SK-N-SH treated with all-trans-retinoic acid at 6 μM for 48 hours (cell line): ENCODE results near the gene TMEM231.

Experiments
- ATAC-seq: fragments of 200-7000 bp; cut with Tn5 transposase; 3 replicates; pipeline ENCODE4 v1.9.1; 2020; ENCODE audit warnings: mild to moderate bottlenecking, moderate library complexity
- BACH2 ChIP-seq: fragments of 250-450 bp; sonication (Bioruptor Pico); IDR thresholded peaks from 2 replicates; pipeline ENCODE4 v1.9.0; 2021; ENCODE audit warnings: mild to moderate bottlenecking, borderline replicate concordance
- CSDC2 ChIP-seq: fragments of 250-450 bp; sonication (Bioruptor Pico); IDR thresholded peaks from 2 replicates; pipeline ENCODE4 v1.5.0; 2020; ENCODE audit warnings: mild to moderate bottlenecking, moderate library complexity
- GLIS3 ChIP-seq: fragments of 250-450 bp; sonication (Bioruptor Pico); IDR thresholded peaks from 2 replicates; pipeline ENCODE4 v1.5.0; 2020; ENCODE audit warnings: mild to moderate bottlenecking, moderate library complexity
- ISL1 ChIP-seq: fragments of 250-450 bp; sonication (Bioruptor Pico); IDR thresholded peaks from 2 replicates; pipeline ENCODE4 v2.1.2; 2022; ENCODE audit warnings: mild to moderate bottlenecking, moderate library complexity
- OSR1 ChIP-seq: fragments of 250-450 bp; sonication (Bioruptor Pico); IDR thresholded peaks from 2 replicates; pipeline ENCODE4 v1.8.0; 2022; ENCODE audit warnings: moderate library complexity, mild to moderate bottlenecking, inconsistent platforms
- PATZ1 ChIP-seq: fragments of 250-450 bp; sonication (Bioruptor Pico); IDR thresholded peaks from 2 replicates; pipeline ENCODE4 v1.8.0; 2020; ENCODE audit warnings: mild to moderate bottlenecking, moderate library complexity, borderline replicate concordance
- PPARA ChIP-seq: fragments of 250-450 bp; sonication (Bioruptor Pico); IDR thresholded peaks from 2 replicates; pipeline ENCODE4 v1.5.0; 2020; ENCODE audit warnings: mild to moderate bottlenecking, borderline replicate concordance
- RARB ChIP-seq: fragments of 250-450 bp; sonication (Bioruptor Pico); IDR thresholded peaks from 2 replicates; pipeline ENCODE4 v1.8.0; 2021; ENCODE audit warnings: mild to moderate bottlenecking, moderate library complexity
- SNAI2 ChIP-seq: fragments of 250-450 bp; sonication (Bioruptor Pico); IDR thresholded peaks from 2 replicates; pipeline ENCODE4 v1.5.0; 2020; ENCODE audit warnings: mild to moderate bottlenecking, moderate library complexity
- TCF4 ChIP-seq: fragments of 250-450 bp; sonication (Bioruptor Pico); IDR thresholded peaks from 2 replicates; pipeline ENCODE4 v1.8.0; 2021; ENCODE audit warnings: mild to moderate bottlenecking, moderate library complexity, borderline replicate concordance
- TOX ChIP-seq: fragments of 250-450 bp; sonication (Bioruptor Pico); IDR thresholded peaks from 2 replicates; pipeline ENCODE4 v1.8.0; 2021; ENCODE audit warnings: mild to moderate bottlenecking, moderate library complexity, borderline replicate concordance
- ZC3H10 ChIP-seq: fragments of 250-450 bp; sonication (Bioruptor Pico); IDR thresholded peaks from 2 replicates; pipeline ENCODE4 v1.5.1; 2021; ENCODE audit warnings: mild to moderate bottlenecking, moderate library complexity
- ZFP3 ChIP-seq: fragments of 250-450 bp; sonication (Bioruptor Pico); IDR thresholded peaks from 2 replicates; pipeline ENCODE4 v1.5.0; 2020; ENCODE audit warnings: mild to moderate bottlenecking, moderate library complexity
- ZFP30 ChIP-seq: fragments of 450-650 bp; formaldehyde crosslinking; IDR thresholded peaks from 2 replicates; pipeline ENCODE4 v1.5.0; 2022; ENCODE audit warnings: mild to moderate bottlenecking, moderate library complexity
- ZNF70 ChIP-seq: fragments of 450-650 bp; formaldehyde crosslinking; IDR thresholded peaks from 2 replicates; pipeline ENCODE4 v1.5.0; 2020; ENCODE audit warnings: mild to moderate bottlenecking, moderate library complexity
- TF ChIP-seq, protein P1 (sequence below): fragments of 250-450 bp; sonication (Bioruptor Pico); IDR thresholded peaks from 2 replicates; pipeline ENCODE4 v1.5.0; 2020; ENCODE audit warnings: mild to moderate bottlenecking, moderate library complexity
- TF ChIP-seq, protein P2 (sequence below): fragments of 250-450 bp; sonication (Bioruptor Pico); IDR thresholded peaks from 2 replicates; pipeline ENCODE4 v1.5.1; 2021; ENCODE audit warnings: mild to moderate bottlenecking, moderate library complexity

Gene TMEM231

DNA sequence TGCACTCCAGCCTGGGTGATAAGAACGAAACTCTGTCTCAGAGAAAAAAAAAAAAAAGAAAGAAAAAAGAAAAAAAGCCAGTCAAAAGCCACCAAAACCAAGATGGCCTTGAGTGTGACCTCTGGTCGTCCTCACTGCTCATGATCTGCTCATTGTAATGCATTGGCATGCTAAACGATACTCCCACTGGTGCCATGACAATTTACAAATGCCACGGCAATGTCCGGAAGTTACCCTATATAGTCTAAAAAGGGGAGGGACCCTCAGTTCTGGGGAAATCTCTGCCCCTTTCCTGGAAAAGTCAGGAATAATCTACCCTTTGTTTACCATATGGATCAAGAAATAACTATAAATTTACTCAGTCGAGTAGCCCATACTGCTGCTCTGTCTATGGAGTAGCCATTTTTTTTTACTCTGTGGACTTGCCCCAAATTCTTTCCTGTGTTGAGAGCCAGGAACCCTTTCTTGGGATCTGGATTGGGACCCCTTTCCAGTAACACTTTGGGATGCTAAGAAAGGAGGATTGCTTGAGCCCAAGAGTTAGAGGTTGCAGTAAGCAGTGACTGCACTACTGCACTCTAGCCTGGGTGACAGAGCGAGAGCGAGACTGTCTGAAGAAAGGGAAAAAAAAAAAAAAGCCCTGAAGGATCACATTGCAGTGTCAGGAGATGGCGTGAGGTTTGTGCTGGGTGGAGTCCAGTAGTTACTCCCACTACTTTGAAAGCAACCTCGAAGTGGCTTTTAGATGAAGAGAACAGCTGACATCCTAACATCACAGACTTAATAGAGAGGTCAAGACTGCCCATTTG is 3.7 kb upstream of the TMEM231 start:
- no peak for TF ChIP-seq ISL1 (CRISPR knock-in tag)
- TF ChIP-seq ZFP30 (CRISPR knock-in tag) = no peak
- TF ChIP-seq PATZ1 (CRISPR knock-in tag) = no peak
- no peak for TF ChIP-seq TCF4 (CRISPR knock-in tag)
- TF ChIP-seq RARB = no peak
- no peak for TF ChIP-seq ZC3H10 (CRISPR knock-in tag)
- TF ChIP-seq CSDC2 = no peak
- TF ChIP-seq BACH2 (CRISPR knock-in tag) = no peak
- TF ChIP-seq SNAI2 (CRISPR knock-in tag) = no peak
- TF ChIP-seq ZNF70 (CRISPR knock-in tag) = no peak
- TF ChIP-seq, protein P1, sequence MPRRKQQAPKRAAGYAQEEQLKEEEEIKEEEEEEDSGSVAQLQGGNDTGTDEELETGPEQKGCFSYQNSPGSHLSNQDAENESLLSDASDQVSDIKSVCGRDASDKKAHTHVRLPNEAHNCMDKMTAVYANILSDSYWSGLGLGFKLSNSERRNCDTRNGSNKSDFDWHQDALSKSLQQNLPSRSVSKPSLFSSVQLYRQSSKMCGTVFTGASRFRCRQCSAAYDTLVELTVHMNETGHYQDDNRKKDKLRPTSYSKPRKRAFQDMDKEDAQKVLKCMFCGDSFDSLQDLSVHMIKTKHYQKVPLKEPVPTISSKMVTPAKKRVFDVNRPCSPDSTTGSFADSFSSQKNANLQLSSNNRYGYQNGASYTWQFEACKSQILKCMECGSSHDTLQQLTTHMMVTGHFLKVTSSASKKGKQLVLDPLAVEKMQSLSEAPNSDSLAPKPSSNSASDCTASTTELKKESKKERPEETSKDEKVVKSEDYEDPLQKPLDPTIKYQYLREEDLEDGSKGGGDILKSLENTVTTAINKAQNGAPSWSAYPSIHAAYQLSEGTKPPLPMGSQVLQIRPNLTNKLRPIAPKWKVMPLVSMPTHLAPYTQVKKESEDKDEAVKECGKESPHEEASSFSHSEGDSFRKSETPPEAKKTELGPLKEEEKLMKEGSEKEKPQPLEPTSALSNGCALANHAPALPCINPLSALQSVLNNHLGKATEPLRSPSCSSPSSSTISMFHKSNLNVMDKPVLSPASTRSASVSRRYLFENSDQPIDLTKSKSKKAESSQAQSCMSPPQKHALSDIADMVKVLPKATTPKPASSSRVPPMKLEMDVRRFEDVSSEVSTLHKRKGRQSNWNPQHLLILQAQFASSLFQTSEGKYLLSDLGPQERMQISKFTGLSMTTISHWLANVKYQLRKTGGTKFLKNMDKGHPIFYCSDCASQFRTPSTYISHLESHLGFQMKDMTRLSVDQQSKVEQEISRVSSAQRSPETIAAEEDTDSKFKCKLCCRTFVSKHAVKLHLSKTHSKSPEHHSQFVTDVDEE (CRISPR knock-in tag) = no peak
- TF ChIP-seq, all 23 proteins: peak for 0
- ATAC-seq = no peak

- ATAC-seq = no peak
- TF ChIP-seq TOX (CRISPR knock-in tag) (no peak), GLIS3 (no peak), ZFP3 (CRISPR knock-in tag) (no peak), BACH2 (CRISPR knock-in tag) (no peak)
- TF ChIP-seq, all 23 proteins: peak for 0
Measured at GRCh38 chr16:75558846-75559401, 2.9 kb upstream of the TMEM231 start.

DNA sequence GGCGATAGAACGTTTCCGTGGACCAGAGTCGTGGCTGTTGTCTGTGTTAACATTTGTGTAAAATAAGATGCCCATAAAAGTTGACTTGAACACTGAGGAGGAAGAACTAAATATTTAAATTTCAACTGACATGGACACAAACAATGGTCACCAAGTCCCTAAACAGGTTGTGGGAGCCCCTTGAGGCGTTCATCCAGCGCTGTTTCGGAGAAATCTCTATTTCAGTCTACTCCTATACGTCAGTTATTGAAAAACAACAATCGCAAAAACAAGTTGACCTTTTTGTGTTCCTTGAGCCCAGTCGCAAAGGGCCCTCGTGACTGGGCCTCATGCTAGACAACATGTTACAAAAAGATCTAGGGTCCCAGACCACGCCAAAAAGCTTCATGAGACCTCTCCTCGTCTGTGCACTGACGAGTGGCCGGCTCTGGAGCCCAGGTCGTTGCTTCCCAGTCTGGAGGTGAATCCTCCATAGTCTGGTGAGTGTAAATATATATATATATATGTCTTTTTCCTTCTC is 439 bp upstream of the TMEM231 start:
- TF ChIP-seq TCF4 (CRISPR knock-in tag) (no peak), ZFP3 (CRISPR knock-in tag) (no peak), CSDC2 (no peak), TOX (CRISPR knock-in tag) (no peak), ZC3H10 (CRISPR knock-in tag) (no peak), GLIS3 (no peak), ISL1 (CRISPR knock-in tag) (no peak)
- TF ChIP-seq, protein P2, sequence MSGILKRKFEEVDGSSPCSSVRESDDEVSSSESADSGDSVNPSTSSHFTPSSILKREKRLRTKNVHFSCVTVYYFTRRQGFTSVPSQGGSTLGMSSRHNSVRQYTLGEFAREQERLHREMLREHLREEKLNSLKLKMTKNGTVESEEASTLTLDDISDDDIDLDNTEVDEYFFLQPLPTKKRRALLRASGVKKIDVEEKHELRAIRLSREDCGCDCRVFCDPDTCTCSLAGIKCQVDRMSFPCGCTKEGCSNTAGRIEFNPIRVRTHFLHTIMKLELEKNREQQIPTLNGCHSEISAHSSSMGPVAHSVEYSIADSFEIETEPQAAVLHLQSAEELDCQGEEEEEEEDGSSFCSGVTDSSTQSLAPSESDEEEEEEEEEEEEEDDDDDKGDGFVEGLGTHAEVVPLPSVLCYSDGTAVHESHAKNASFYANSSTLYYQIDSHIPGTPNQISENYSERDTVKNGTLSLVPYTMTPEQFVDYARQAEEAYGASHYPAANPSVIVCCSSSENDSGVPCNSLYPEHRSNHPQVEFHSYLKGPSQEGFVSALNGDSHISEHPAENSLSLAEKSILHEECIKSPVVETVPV (CRISPR knock-in tag) = no peak

DNA sequence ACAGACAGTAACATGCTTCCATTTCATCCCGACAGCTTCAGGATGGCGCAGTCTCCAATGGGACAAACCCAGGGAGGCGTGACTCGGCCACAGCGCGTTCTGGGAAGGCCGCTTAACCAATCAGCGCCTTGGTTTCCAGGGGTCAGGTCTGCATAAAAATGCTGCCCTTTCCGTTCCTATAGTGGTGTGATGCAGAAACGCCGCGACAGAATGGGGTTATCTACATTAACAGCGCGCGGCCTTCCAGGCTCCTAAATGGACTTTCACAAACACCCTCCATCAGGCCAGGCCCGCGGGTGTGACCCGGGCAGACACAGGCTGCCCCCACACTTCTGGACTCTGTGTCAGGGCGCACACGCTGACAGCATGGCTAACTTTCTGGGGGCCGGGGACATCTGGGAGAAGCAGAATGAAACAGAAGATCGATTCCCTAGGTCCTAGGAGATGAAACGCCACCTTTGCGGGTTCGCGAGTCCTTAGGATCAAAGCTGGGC is 792 bp downstream of the TMEM231 start:
- ATAC-seq = peak; percentile 94
- TF ChIP-seq SNAI2 (CRISPR knock-in tag) = no peak
- TF ChIP-seq TOX (CRISPR knock-in tag) = no peak
- no peak for TF ChIP-seq TCF4 (CRISPR knock-in tag)
- no peak for TF ChIP-seq PPARA
- no peak for TF ChIP-seq BACH2 (CRISPR knock-in tag)
- TF ChIP-seq OSR1 (CRISPR knock-in tag) = no peak
- no peak for TF ChIP-seq GLIS3

More for the DNA sequence above, 439 bp upstream of the TMEM231 start:
- ATAC-seq = no peak; the same call in 2 of the 3 replicates

GRCh38 chr16:75552951-75553350 is 3.1 kb downstream of the TMEM231 start:
- TF ChIP-seq TOX (CRISPR knock-in tag) = no peak
- TF ChIP-seq, all 23 proteins: peak for 0
- ATAC-seq = no peak
